ENCODE measurements around the gene APEX1. TPM values are rescaled to one million over a fixed set of nuclear protein-coding genes. Genes with fewer than 3 reads are reported as not detected.
"Not testable (repeated sequence)": the region's sequence is repeated elsewhere in the genome, so short reads cannot be mapped to it uniquely, and the experiment has no call there.

The APEX1 gene
- total and polyA plus RNA-seq, 7 donors = 61.1 to 111 (median 90.5) TPM

DNA sequence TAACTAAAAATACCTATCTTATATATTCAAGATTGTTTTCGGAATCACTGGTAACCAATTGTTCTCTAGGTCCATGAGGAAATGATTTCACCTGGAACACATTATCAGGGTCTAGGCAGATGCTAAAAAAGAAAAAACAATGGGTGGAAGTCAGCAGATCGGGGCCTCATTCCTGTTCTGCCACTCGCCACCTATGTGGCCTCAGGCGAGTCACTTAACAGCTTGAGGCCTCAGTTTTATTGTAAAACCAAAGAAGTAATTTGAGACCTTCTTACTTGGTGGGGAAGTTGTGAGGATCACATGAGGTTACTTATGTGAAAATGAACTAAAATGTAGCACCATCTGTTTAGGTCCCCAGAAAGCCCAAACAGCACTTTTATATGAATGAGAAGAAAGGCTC lies 44.1 kb downstream of the APEX1 start:
- ATAC-seq = no peak
- DNase-seq = no peak
- 52 to 59% (median 53%) methylated on average over 4 of the region's 4 CpGs for WGBS, 3 donors
- Histone ChIP-seq H3K27ac (peak overlapping the region; percentile 58), H3K4me3 (no peak overlapping the region), H3K4me1 (no peaks in the 10 kb centered on the region), H3K27me3 (ENCODE audit: insufficient read depth in 3 of 3, low read length in 2 of 3) (no peaks in the 10 kb centered on the region), H3K9me3 (no peaks in the 10 kb centered on the region), H3K36me3 (ENCODE audit: insufficient read depth in 1 of 2, low read depth in 1 of 2) (no peaks in the 10 kb centered on the region)
- no peak for TF ChIP-seq CTCF (IDR thresholded peaks at IDR 0.05)
- intact Hi-C loops (cut with DNase I) = no loop called here

GRCh38 chr14:20499881-20500280 lies 44.9 kb downstream of the APEX1 start:
- H3K36me3 ChIP-seq (ENCODE audit: insufficient read depth in 1 of 2, low read depth in 1 of 2) = no peaks in the 10 kb centered on the region
- WGBS, 3 donors = 63 to 67% (median 64%) methylated on average over 5 of the region's 5 CpGs
- H3K27ac ChIP-seq = no peak overlapping the region
- no peak overlapping the region for H3K4me3 ChIP-seq
- no peaks in the 10 kb centered on the region for H3K27me3 ChIP-seq (ENCODE audit: insufficient read depth in 3 of 3, low read length in 2 of 3)
- H3K4me1 ChIP-seq = no peaks in the 10 kb centered on the region
- ATAC-seq (no peak), DNase-seq (no peak)
- intact Hi-C loops (cut with DNase I) = no loop called here
- H3K9me3 ChIP-seq = no peaks in the 10 kb centered on the region
- no peak for TF ChIP-seq CTCF (IDR thresholded peaks at IDR 0.05)

DNA sequence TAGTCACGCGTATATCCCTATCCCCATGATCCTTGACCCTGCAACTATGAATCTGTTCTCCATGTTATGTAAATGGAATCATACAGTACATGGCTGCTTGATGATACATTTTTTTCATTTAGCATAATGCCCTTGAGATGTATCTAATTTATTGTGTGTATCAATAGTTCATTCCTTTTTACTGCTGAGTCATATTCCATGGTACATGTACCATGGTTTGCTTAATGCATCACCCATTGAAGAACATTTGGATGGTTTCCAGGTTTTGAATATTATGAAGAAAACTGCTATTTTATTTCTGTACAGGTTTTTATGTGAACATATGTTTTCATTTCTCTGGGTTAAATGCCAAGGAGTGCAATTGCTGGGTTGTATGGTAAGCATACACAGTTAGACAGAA lies 46.3 kb downstream of the APEX1 start:
- no peak overlapping the region for H3K27ac ChIP-seq
- ATAC-seq (no peak), DNase-seq (no peak)
- 92 to 100% (median 93%) methylated on average over 2 of the region's 2 CpGs for WGBS, 3 donors
- H3K9me3 ChIP-seq = no peaks in the 10 kb centered on the region
- no peaks in the 10 kb centered on the region for H3K4me1 ChIP-seq
- no peaks in the 10 kb centered on the region for H3K27me3 ChIP-seq (ENCODE audit: insufficient read depth in 3 of 3, low read length in 2 of 3)
- intact Hi-C loops (cut with DNase I) = no loop called here
- H3K36me3 ChIP-seq (ENCODE audit: insufficient read depth in 1 of 2, low read depth in 1 of 2) = no peaks in the 10 kb centered on the region
- no peak overlapping the region for H3K4me3 ChIP-seq
- TF ChIP-seq CTCF (IDR thresholded peaks at IDR 0.05) = no peak

DNA sequence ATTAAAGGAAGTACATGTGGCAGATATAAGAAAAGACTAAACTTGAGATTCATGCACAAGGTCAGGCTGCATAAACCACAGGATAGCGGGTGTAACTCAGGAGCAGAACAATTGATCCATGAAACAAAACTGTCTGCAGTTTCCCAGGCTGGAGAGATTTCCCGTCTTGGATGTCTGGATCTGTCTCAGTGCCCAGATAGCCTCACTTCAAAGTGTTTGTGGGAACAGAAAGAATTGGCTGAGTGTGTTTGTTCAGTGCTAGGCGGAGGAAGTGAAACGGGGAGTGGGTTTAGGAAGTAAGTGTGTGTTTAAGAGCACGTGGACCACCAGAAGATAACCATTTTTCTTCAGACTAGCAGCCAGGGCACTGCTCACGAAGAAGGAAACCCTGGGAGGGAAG lies 48.9 kb downstream of the APEX1 start:
- intact Hi-C loops (cut with DNase I) = no loop called here
- no peak for ATAC-seq
- Histone ChIP-seq H3K36me3 (ENCODE audit: insufficient read depth in 1 of 2, low read depth in 1 of 2) (no peaks in the 10 kb centered on the region), H3K27ac (no peak overlapping the region), H3K4me1 (no peaks in the 10 kb centered on the region), H3K9me3 (no peaks in the 10 kb centered on the region), H3K27me3 (ENCODE audit: insufficient read depth in 3 of 3, low read length in 2 of 3) (no peaks in the 10 kb centered on the region), H3K4me3 (no peak overlapping the region)
- no peak for DNase-seq
- WGBS, 3 donors = 50 to 58% (median 52%) methylated on average over 6 of the region's 6 CpGs
- TF ChIP-seq CTCF (IDR thresholded peaks at IDR 0.05) = no peak

GRCh38 chr14:20506276-20506675 lies 51.2 kb downstream of the APEX1 start:
- DNase-seq; ATAC-seq; H3K9me3 ChIP-seq; H3K36me3 ChIP-seq (ENCODE audit: insufficient read depth in 1 of 2, low read depth in 1 of 2); intact Hi-C loops (cut with DNase I); H3K4me1 ChIP-seq; H3K4me3 ChIP-seq; H3K27me3 ChIP-seq (ENCODE audit: insufficient read depth in 3 of 3, low read length in 2 of 3); H3K27ac ChIP-seq: not testable (repeated sequence)
- 97% methylated on average over 7 to 28 of the region's 30 CpGs; no CpG with 5 or more reads in 1 of the 3 donors for WGBS, 3 donors

DNA sequence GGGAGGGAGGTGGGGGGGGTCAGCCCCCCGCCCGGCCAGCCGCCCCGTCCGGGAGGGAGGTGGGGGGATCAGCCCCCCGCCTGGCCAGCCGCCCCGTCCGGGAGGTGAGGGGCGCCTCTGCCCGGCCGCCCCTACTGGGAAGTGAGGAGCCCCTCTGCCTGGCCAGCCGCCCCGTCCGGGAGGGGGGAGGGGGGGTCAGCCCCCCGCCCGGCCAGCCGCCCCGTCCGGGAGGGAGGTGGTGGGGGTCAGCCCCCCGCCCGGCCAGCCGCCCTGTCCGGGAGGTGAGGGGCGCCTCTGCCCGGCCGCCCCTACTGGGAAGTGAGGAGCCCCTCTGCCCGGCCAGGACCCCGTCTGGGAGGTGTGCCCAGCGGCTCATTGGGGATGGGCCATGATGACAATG lies 51.7 kb downstream of the APEX1 start:
- H3K4me1 ChIP-seq; ATAC-seq; H3K9me3 ChIP-seq; intact Hi-C loops (cut with DNase I); H3K4me3 ChIP-seq; H3K36me3 ChIP-seq (ENCODE audit: insufficient read depth in 1 of 2, low read depth in 1 of 2); H3K27me3 ChIP-seq (ENCODE audit: insufficient read depth in 3 of 3, low read length in 2 of 3); H3K27ac ChIP-seq; DNase-seq: not testable (repeated sequence)
- no CpG with 5 or more reads among the region's 30 CpGs for WGBS, 3 donors
